ENCODE results near the gene SMPD4. TPM values are rescaled to one million over a fixed set of nuclear protein-coding genes. Genes with fewer than 3 reads are reported as not detected.
"Not testable (repeated sequence)": the region's sequence is repeated elsewhere in the genome, so short reads cannot be mapped to it uniquely, and the experiment has no call there.

SMPD4 gene
- total RNA-seq, 8 experiments from 2014 or later: 20.1 to 57.6 (median 29.3) TPM

GRCh38 chr2:130183512-130184373, 2.3 kb upstream of the SMPD4 start:
- Histone ChIP-seq H3K4me1 (replicated peaks in 1 of 2) (peaks cover 18 to 22% of the 10 kb centered on the region in 2 donors), H3K4me3 (peak overlapping the region; percentile 64 to 98 (median 83)), H3K27ac (peak overlapping the region; percentile 86 to 93)
- in situ Hi-C loops (cut with MboI; ENCODE audit: low pct_unique_long_range_greater_than_20kb in 2 of 9, low sequenced_read_pairs in 9 of 9, unreplicated experiment in 9 of 9): loop anchor here in 4 of 9 experiments (10.0 to 25.0 kb wide), 2 partner anchors 151 to 154 kb away; partner anchors contain the start of gene IMP4 (in 3 of the 4)
- ATAC-seq (replicated peaks in 6 of 8): peak in 5 of 8 experiments; percentile 15 to 36 (median 25)
- WGBS, 10 experiments: 10 to 100% (median 100%) methylated on average over 1 to 3 of the region's 26 CpGs; no CpG with 5 or more reads in 7 of the 10 experiments

DNA sequence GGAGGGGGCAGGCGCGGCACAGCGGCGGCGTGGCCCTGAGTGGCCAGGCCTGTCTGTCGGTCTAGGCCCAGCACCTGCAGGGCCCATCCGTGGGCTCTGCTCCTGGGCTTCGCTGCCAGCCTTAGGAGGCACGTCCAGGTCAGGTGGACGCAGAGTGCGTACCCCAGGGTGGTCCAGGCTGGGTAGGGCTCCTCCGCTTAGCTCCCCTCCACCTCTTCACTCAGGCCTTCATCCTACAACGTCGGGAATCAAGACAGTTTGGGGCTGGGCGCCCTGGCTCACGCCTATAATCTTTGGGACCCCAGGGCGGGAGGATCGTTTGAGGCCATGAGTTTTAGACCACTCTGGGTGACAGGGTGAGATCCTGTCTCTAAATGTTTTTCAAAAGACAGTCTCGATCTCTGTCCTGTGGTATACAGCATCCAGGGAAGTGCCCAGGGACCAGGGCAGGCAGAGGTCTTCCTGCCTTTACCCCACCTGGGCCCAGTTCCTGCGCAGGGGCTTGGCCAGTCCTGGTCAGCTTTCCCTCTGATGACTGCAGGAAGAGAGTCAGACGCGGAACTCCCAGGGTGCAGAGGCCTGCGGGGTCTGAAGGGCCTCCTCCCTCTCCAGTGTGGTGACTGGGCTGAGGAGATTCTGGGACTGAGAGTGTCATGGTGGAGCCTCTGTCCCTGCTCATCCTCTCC, 1.6 kb upstream of the SMPD4 start:
- H3K4me3 ChIP-seq: peak overlapping the region; percentile 64 to 98 (median 83)
- in situ Hi-C loops (cut with MboI; ENCODE audit: low pct_unique_long_range_greater_than_20kb in 2 of 9, low sequenced_read_pairs in 9 of 9, unreplicated experiment in 9 of 9): loop anchor here in 4 of 9 experiments (10.0 to 25.0 kb wide), 2 partner anchors 152 to 154 kb away; partner anchors contain the start of gene IMP4 (in 3 of the 4)
- peak overlapping the region; percentile 86 to 93 for H3K27ac ChIP-seq
- peak in 1 of 8 experiments; percentile 0 for ATAC-seq (replicated peaks in 6 of 8)
- 33% methylated on average over 3 of the region's 23 CpGs; no CpG with 5 or more reads in 9 of the 10 experiments for WGBS, 10 experiments
- H3K4me1 ChIP-seq (replicated peaks in 1 of 2): peaks cover 18 to 22% of the 10 kb centered on the region in 2 donors

DNA sequence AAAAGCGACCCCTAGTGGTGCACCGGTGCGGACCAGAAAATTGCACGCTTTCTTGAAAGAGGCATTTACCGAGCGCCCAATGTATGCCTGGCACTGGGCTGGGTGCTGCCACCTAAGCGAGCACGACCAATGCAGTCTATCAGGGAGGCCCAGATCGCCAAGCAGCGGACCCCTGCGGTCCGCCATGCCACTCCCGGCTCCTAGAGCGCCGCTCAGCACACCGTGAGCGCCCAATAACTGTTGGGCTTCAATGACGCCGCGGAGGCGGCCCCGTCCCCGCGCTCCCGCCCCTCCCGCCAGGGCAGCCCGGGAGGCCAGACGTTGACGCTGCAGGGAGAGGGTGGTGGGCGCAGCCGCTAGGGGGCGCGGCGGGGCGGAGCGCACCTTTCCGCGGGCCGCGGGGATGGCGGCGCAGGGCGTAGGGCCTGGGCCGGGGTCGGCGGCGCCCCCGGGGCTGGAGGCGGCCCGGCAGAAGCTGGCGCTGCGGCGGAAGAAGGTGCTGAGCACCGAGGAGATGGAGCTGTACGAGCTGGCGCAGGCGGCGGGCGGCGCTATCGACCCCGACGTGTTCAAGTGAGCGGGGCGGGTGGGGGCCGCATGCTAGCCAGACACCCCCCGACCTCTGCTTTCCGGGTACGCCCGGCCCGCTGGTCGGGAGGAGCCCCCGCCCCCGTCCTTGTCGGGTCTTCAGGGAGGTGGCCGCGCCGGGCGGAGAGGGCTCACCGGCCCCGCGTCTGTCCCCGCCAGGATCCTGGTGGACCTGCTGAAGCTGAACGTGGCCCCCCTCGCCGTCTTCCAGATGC, 679 bp upstream of the SMPD4 start, which contains the start of gene MZT2B:
TSS of gene MZT2B (plus strand) at position 383 of the 803 bp plus-strand sequence. CDS start at position 404, 21 bp downstream.
- peak within 1 kb of the TSS; percentile 64 to 98 (median 83) for H3K4me3 ChIP-seq
- ATAC-seq (replicated peaks in 6 of 8): peak; percentile 76 to 87 (median 82)
- no CpG with 5 or more reads among the region's 86 CpGs for WGBS, 10 experiments
- peak within 1 kb of the TSS; percentile 86 to 93 for H3K27ac ChIP-seq
- in situ Hi-C loops (cut with MboI; ENCODE audit: low pct_unique_long_range_greater_than_20kb in 2 of 9, low sequenced_read_pairs in 9 of 9, unreplicated experiment in 9 of 9): loop anchor here in 4 of 9 experiments (10.0 to 25.0 kb wide), 2 partner anchors 153 to 155 kb away; partner anchors contain the start of gene IMP4 (in 3 of the 4)
- H3K4me1 ChIP-seq (replicated peaks in 1 of 2): peaks cover 18 to 20% of the 10 kb centered on the region in 2 donors

- Histone ChIP-seq H3K4me3 (peak overlapping the region; percentile 64 to 98 (median 83)), H3K27ac (peak overlapping the region; percentile 86 to 93), H3K4me1 (replicated peaks in 1 of 2) (peaks cover 18 to 20% of the 10 kb centered on the region in 2 donors)
- in situ Hi-C loops (cut with MboI; ENCODE audit: low pct_unique_long_range_greater_than_20kb in 2 of 9, low sequenced_read_pairs in 9 of 9, unreplicated experiment in 9 of 9): loop anchor here in 4 of 9 experiments (10.0 to 25.0 kb wide), 2 partner anchors 154 to 157 kb away; partner anchors contain the start of gene IMP4 (in 3 of the 4)
- 0 to 47% (median 6%) methylated on average over 1 to 19 of the region's 38 CpGs; no CpG with 5 or more reads in 2 of the 10 experiments for WGBS, 10 experiments
- ATAC-seq (replicated peaks in 6 of 8): not testable (repeated sequence)
Observed at GRCh38 chr2:130180404-130181324, 738 bp downstream of the SMPD4 start.

DNA sequence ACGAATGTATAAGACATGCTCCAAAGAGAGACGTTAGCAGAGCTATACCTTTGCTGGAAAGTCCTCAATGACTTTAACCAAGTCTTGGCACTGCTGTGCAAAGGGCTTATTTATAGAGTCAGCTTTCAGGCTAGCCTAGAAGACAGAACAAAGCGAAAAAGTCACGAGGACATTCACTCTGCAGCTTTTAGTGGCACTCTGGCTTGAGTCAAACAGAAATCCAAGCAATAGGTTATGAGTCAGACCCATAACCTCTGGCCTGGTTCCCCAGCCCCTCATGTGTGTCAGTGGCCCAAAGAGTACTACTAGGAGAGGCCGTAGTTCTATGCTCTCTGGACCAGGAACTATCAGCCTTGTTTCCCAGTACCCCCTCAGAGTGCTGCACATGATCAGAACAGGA, 6.5 kb downstream of the SMPD4 start:
- not testable (repeated sequence) for H3K4me3 ChIP-seq; ATAC-seq (replicated peaks in 6 of 8); H3K27ac ChIP-seq; H3K4me1 ChIP-seq (replicated peaks in 1 of 2)
- in situ Hi-C loops (cut with MboI; ENCODE audit: low pct_unique_long_range_greater_than_20kb in 2 of 9, low sequenced_read_pairs in 9 of 9, unreplicated experiment in 9 of 9): loop anchor here in 5 of 9 experiments (25.0 kb wide), 1 partner anchor 162 kb away; the partner anchor contains the start of gene IMP4 (in 5 of the 5)
- 83 to 100% (median 93%) methylated on average over 1 to 3 of the region's 5 CpGs; no CpG with 5 or more reads in 5 of the 10 experiments for WGBS, 10 experiments

DNA sequence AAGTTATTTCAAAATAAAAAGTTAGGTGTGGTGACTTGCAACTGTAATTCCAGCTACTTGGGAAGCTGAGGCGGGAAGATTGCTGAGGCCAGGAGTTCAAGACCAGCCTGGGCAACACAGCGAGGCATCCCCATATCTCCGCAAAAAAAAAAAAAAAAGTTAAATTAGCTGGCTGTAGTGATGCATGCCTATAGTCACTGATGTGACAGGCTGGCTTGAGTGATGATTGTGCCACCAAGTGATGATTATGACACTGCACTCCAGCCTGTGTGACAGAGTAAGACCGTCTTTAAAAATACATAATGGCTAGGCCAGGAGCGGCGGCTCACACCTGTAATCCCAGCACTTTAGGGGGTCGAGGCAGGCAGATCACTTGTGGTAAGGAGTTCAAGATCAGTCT, 11.5 kb downstream of the SMPD4 start:
- H3K4me3 ChIP-seq: no peak overlapping the region
- 80 to 100% (median 96%) methylated on average over 1 to 6 of the region's 7 CpGs; no CpG with 5 or more reads in 3 of the 10 experiments for WGBS, 10 experiments
- in situ Hi-C loops (cut with MboI; ENCODE audit: low pct_unique_long_range_greater_than_20kb in 2 of 9, low sequenced_read_pairs in 9 of 9, unreplicated experiment in 9 of 9): loop anchor here in 2 of 9 experiments (25.0 kb wide), 1 partner anchor 167 kb away; the partner anchor contains the start of gene IMP4 (in 2 of the 2)
- H3K27ac ChIP-seq: no peak overlapping the region
- no peak for ATAC-seq (replicated peaks in 6 of 8)
- H3K4me1 ChIP-seq (replicated peaks in 1 of 2): no peaks in the 10 kb centered on the region

DNA sequence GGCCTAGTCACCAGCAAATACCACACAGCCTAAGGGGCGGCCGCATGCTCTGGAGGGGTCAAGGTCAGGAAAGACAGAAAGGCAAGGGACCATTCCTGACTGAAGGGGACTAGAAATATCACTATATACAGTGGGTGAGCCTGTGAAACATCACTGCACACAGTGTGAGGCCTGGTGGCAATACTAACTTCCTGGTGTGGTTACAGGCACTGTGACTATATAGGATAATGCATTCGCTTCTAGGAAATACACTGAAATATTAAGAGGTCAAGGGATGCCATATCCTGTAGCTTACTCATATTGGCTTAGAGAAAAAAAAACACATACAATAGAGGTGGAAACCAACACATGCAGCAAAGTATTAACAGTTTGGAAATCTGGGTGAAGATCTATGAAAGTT, 12.2 kb downstream of the SMPD4 start:
- 100% methylated on average over 2 of the region's 3 CpGs; no CpG with 5 or more reads in 8 of the 10 experiments for WGBS, 10 experiments
- not testable (repeated sequence) for ATAC-seq (replicated peaks in 6 of 8); H3K4me1 ChIP-seq (replicated peaks in 1 of 2); H3K27ac ChIP-seq; H3K4me3 ChIP-seq
- in situ Hi-C loops (cut with MboI; ENCODE audit: low pct_unique_long_range_greater_than_20kb in 2 of 9, low sequenced_read_pairs in 9 of 9, unreplicated experiment in 9 of 9): loop anchor here in 2 of 9 experiments (25.0 kb wide), 1 partner anchor 168 kb away; the partner anchor contains the start of gene IMP4 (in 2 of the 2)

DNA sequence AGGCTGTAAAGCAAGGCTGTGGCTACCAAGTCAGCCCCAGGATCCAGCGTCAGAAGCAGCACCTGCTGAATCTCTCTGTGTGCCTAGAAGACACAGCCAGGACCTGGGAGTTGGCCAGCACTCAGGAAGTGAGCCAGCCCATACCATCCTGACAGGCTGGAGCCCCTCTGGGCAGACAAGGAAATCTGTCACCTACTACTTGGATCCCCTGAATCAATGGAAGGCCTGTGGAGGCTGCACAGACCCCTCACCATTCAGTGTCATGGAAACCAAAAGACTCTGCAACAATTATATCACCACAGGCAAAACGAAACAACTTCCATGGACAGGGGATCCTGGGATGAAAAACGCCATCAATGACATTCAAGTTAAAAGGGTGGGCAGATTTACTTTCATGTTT, 14.8 kb downstream of the SMPD4 start:
- peak in 2 of 8 experiments; percentile 28 to 90 for ATAC-seq (replicated peaks in 6 of 8)
- WGBS, 10 experiments: 50 to 100% (median 69%) methylated on average over 1 to 2 of the region's 3 CpGs; no CpG with 5 or more reads in 6 of the 10 experiments
- in situ Hi-C loops (cut with MboI; ENCODE audit: low pct_unique_long_range_greater_than_20kb in 2 of 9, low sequenced_read_pairs in 9 of 9, unreplicated experiment in 9 of 9): loop anchor here in 2 of 9 experiments (25.0 kb wide), 1 partner anchor 171 kb away; the partner anchor contains the start of gene IMP4 (in 2 of the 2)
- not testable (repeated sequence) for H3K4me1 ChIP-seq (replicated peaks in 1 of 2); H3K27ac ChIP-seq; H3K4me3 ChIP-seq

DNA sequence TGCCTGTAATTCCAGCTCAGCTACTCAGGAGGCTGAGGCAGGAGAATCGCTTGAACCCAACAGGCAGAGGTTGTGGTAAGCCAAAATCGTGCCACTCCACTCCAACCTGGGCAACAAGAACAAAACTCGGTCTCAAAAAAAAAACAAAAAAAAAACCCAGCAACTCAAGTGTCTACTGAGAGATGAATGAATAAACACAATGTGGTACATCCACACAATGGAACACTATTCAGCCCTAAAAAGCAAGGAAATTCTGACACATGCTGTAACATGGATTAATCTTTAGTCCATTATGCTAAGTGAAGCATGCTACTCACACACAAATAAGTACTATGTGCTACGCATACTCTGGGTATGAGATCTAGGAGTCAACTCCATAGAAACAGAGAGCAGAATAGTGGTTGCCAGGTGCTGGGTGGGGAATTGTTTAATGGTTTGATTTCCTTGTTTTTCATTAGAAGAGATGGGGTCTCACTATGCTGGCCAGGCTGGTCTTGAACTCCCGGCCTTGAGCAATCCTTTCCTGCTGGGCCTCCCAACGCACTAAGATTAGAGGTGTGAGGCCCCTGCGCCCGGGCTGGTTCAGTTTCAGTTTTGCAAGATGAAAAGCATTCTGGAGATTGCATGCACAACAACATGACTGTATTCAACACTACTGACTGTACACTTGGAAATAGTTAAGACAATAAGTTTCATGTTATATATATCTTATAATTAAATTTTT, 15.9 kb downstream of the SMPD4 start:
- no peak overlapping the region for H3K4me3 ChIP-seq
- in situ Hi-C loops (cut with MboI; ENCODE audit: low pct_unique_long_range_greater_than_20kb in 2 of 9, low sequenced_read_pairs in 9 of 9, unreplicated experiment in 9 of 9): loop anchor here in 2 of 9 experiments (25.0 kb wide), 1 partner anchor 172 kb away; the partner anchor contains the start of gene IMP4 (in 2 of the 2)
- no peaks in the 10 kb centered on the region for H3K4me1 ChIP-seq (replicated peaks in 1 of 2)
- ATAC-seq (replicated peaks in 6 of 8): no peak
- no peak overlapping the region for H3K27ac ChIP-seq
- 80 to 100% (median 92%) methylated on average over 1 to 6 of the region's 8 CpGs for WGBS, 10 experiments

- H3K4me3 ChIP-seq: no peak overlapping the region
- H3K4me1 ChIP-seq (replicated peaks in 1 of 2): no peaks in the 10 kb centered on the region
- no peak for ATAC-seq (replicated peaks in 6 of 8)
- H3K27ac ChIP-seq: no peak overlapping the region
- WGBS, 10 experiments: 91 to 100% methylated on average over 4 to 5 of the region's 9 CpGs; no CpG with 5 or more reads in 8 of the 10 experiments
- in situ Hi-C loops (cut with MboI; ENCODE audit: low pct_unique_long_range_greater_than_20kb in 2 of 9, low sequenced_read_pairs in 9 of 9, unreplicated experiment in 9 of 9): loop anchor here in 2 of 9 experiments (25.0 kb wide), 1 partner anchor 174 kb away; the partner anchor contains the start of gene IMP4 (in 2 of the 2)
Observed at GRCh38 chr2:130162968-130163367, 18.4 kb downstream of the SMPD4 start.

Measured in motor neuron (in vitro differentiated cells).